Mesenchymal stem cell (in vitro differentiated cells and primary cell): Measurements from ENCODE around the gene SLC23A3.

Experiments
- DNase-seq: peaks from one replicate; pipeline ENCODE4 v3.0.0-alpha.2; 2013
- H2AFZ ChIP-seq: one replicate; pipeline ENCODE4 v1.6.1; 2013; ENCODE audit warnings: low read depth, mild to moderate bottlenecking, control low read depth, inconsistent platforms, low read length, moderate library complexity
- H2AK5ac ChIP-seq: 2 replicates; pipeline ENCODE4 v1.6.1; 2013; ENCODE audit warnings: low read length, moderate library complexity, mild to moderate bottlenecking, inconsistent platforms; ENCODE audit not compliant: severe bottlenecking
- H2BK120ac ChIP-seq: one replicate; pipeline ENCODE4 v1.6.1; 2013; ENCODE audit warnings: low read depth, mild to moderate bottlenecking, inconsistent platforms, low read length, moderate library complexity
- H2BK12ac ChIP-seq, 2 experiments: one replicate each; pipeline ENCODE4 v1.6.1; 2013; ENCODE audit warnings: inconsistent platforms in 2 of 2, low read length in 2 of 2, mild to moderate bottlenecking in 2 of 2, moderate library complexity in 2 of 2, control low read depth in 1 of 2
- H2BK15ac ChIP-seq: one replicate; pipeline ENCODE4 v1.6.1; 2013; ENCODE audit warnings: mild to moderate bottlenecking, low read depth, inconsistent platforms; ENCODE audit not compliant: poor library complexity, severe bottlenecking
- H2BK5ac ChIP-seq: 2 replicates; pipeline ENCODE4 v1.6.1; 2013; ENCODE audit warnings: low read depth, mild to moderate bottlenecking, low read length, control low read depth, inconsistent platforms; ENCODE audit not compliant: poor library complexity, severe bottlenecking
- H3K14ac ChIP-seq, 2 experiments: one replicate each; pipeline ENCODE4 v1.6.1; 2013; ENCODE audit warnings: inconsistent platforms in 2 of 2, low read length in 2 of 2, control low read depth in 1 of 2, mild to moderate bottlenecking in 1 of 2, moderate library complexity in 1 of 2
- H3K18ac ChIP-seq, 2 experiments: one replicate each; pipeline ENCODE4 v1.6.1; 2013; ENCODE audit warnings: inconsistent platforms in 2 of 2, low read length in 2 of 2, control low read depth in 1 of 2, low read depth in 1 of 2, mild to moderate bottlenecking in 1 of 2
- H3K23ac ChIP-seq, 2 experiments: one replicate each; pipeline ENCODE4 v1.6.1; 2013; ENCODE audit warnings: inconsistent platforms in 2 of 2, low read length in 2 of 2, mild to moderate bottlenecking in 2 of 2, moderate library complexity in 2 of 2, control low read depth in 1 of 2
- H3K27ac ChIP-seq: 2 replicates; pipeline ENCODE4 v1.5.1; 2013; ENCODE audit warnings: mild to moderate bottlenecking, moderate library complexity, low read length, control low read depth, inconsistent platforms; ENCODE audit not compliant: poor library complexity, severe bottlenecking
- H3K27me3 ChIP-seq, 2 experiments: 2 replicates each; pipeline versions ENCODE4 v1.6.1 to v1.7.0; 2013; ENCODE audit warnings: low read length in 2 of 2, mild to moderate bottlenecking in 2 of 2, moderate library complexity in 2 of 2, control low read depth in 1 of 2, inconsistent platforms in 1 of 2; ENCODE audit not compliant: control insufficient read depth in 1 of 2, insufficient read depth in 1 of 2
- H3K36me3 ChIP-seq, 2 experiments: 2 replicates each; pipeline versions ENCODE4 v1.6.1 to v1.7.0; 2013; ENCODE audit warnings: low read length in 2 of 2, control low read depth in 1 of 2, inconsistent platforms in 1 of 2, low read depth in 1 of 2, mild to moderate bottlenecking in 1 of 2; ENCODE audit not compliant: insufficient read depth in 2 of 2, control insufficient read depth in 1 of 2
- H3K4ac ChIP-seq, 2 experiments: one replicate each; pipeline ENCODE4 v1.6.1; 2013; ENCODE audit warnings: inconsistent platforms in 2 of 2, low read length in 2 of 2, mild to moderate bottlenecking in 2 of 2, moderate library complexity in 2 of 2, control low read depth in 1 of 2, low read depth in 1 of 2
- H3K4me1 ChIP-seq: 2 replicates; pipeline ENCODE4 v1.6.1; 2013; ENCODE audit warnings: low read depth, low read length, control low read depth; ENCODE audit not compliant: control insufficient read depth, insufficient read depth
- H3K4me2 ChIP-seq: 2 replicates; pipeline ENCODE4 v1.6.1; 2013; ENCODE audit warnings: low read length, mild to moderate bottlenecking, inconsistent platforms; ENCODE audit not compliant: poor library complexity, severe bottlenecking
- H3K4me3 ChIP-seq, 2 experiments: 2 replicates each; pipeline versions ENCODE4 v1.5.1 to v1.7.0; 2013; ENCODE audit warnings: low read length in 2 of 2, mild to moderate bottlenecking in 2 of 2, control low read depth in 1 of 2, low read depth in 1 of 2; ENCODE audit not compliant: insufficient read depth in 1 of 2
- H3K79me1 ChIP-seq: replicated peaks from 2 replicates; pipeline ENCODE4 v1.6.1; 2013; ENCODE audit warnings: mild to moderate bottlenecking, control low read depth, low read length, inconsistent platforms; ENCODE audit not compliant: poor library complexity, severe bottlenecking
- H3K9ac ChIP-seq: 2 replicates; pipeline ENCODE4 v1.7.0; 2013; ENCODE audit warnings: mild to moderate bottlenecking, low read length, moderate library complexity
- H3K9me3 ChIP-seq: 2 replicates; pipeline ENCODE4 v1.7.0; 2013; ENCODE audit warnings: mild to moderate bottlenecking, low read length; ENCODE audit not compliant: control insufficient read depth
- H4K8ac ChIP-seq: one replicate; pipeline ENCODE4 v1.6.1; 2013; ENCODE audit warnings: inconsistent platforms, mild to moderate bottlenecking, low read length, moderate library complexity
- H4K91ac ChIP-seq: one replicate; pipeline ENCODE4 v1.6.1; 2013; ENCODE audit warnings: mild to moderate bottlenecking, low read length, inconsistent platforms
- WGBS: methylation state at CpG from one replicate; pipeline ENCODE4 v1.1.7; 2013; ENCODE audit warnings: mixed read lengths; 5-methylcytosine and 5-hydroxymethylcytosine counted together

SLC23A3 gene

GRCh38 chr2:219209236-219210195 is 39.7 kb upstream of the SLC23A3 start:
- DNase-seq: no peak
- Histone ChIP-seq H3K18ac (no peak overlapping the region), H2BK5ac (no peak overlapping the region), H3K9ac (no peak overlapping the region), H3K27me3 (no peaks in the 10 kb centered on the region), H3K4me1 (peaks cover 14% of the 10 kb centered on the region), H2BK15ac (no peak overlapping the region), H3K27ac (no peak overlapping the region), H3K4me2 (no peak overlapping the region), H3K36me3 (peaks cover 54 to 64% of the 10 kb centered on the region in 2 experiments), H2AFZ (no peak overlapping the region), H2BK120ac (no peak overlapping the region), H3K79me1 (peaks cover 12% of the 10 kb centered on the region), H4K91ac (no peak overlapping the region), H2AK5ac (no peak overlapping the region), H3K9me3 (no peaks in the 10 kb centered on the region), H3K4ac (peak overlapping the region in 1 of 2 experiments; percentile 73), H4K8ac (no peak overlapping the region), H3K23ac (no peak overlapping the region), H3K14ac (no peak overlapping the region), H3K4me3 (no peak overlapping the region), H2BK12ac (peak overlapping the region in 1 of 2 experiments; percentile 11)
- 95% methylated on average over 16 of the region's 18 CpGs for WGBS

GRCh38 chr2:219207884-219208740 is 38.3 kb upstream of the SLC23A3 start:
- H3K14ac ChIP-seq: no peak overlapping the region

GRCh38 chr2:219207134-219207883 is 37.5 kb upstream of the SLC23A3 start:
- peak overlapping the region; percentile 83 for H3K9ac ChIP-seq
- peak overlapping the region; percentile 14 to 81 for H2BK12ac ChIP-seq
- peak; percentile 43 for DNase-seq
- H3K9me3 ChIP-seq: no peaks in the 10 kb centered on the region
- peaks cover 33 to 43% of the 10 kb centered on the region in 2 experiments for H3K36me3 ChIP-seq
- peak overlapping the region; percentile 76 to 87 for H3K4me3 ChIP-seq
- H3K4ac ChIP-seq: peak overlapping the region; percentile 34 to 83
- H4K8ac ChIP-seq: peak overlapping the region; percentile 57
- no peak overlapping the region for H3K23ac ChIP-seq
- H3K79me1 ChIP-seq: peaks cover 8% of the 10 kb centered on the region
- peak overlapping the region; percentile 38 for H2BK120ac ChIP-seq
- H3K18ac ChIP-seq: peak overlapping the region in 1 of 2 experiments; percentile 58
- peak overlapping the region in 1 of 2 experiments; percentile 64 for H3K14ac ChIP-seq
- H3K4me2 ChIP-seq: peak overlapping the region; percentile 44
- peak overlapping the region; percentile 3 for H3K27ac ChIP-seq
- no peak overlapping the region for H4K91ac ChIP-seq
- 23% methylated on average over 21 of the region's 22 CpGs for WGBS
- H3K27me3 ChIP-seq: no peaks in the 10 kb centered on the region
- H2AK5ac ChIP-seq: peak overlapping the region; percentile 31
- H2BK5ac ChIP-seq: no peak overlapping the region
- peak overlapping the region; percentile 20 for H2AFZ ChIP-seq
- peaks cover 14% of the 10 kb centered on the region for H3K4me1 ChIP-seq
- H2BK15ac ChIP-seq: no peak overlapping the region

More at GRCh38 chr2:219207884-219208740, 38.3 kb upstream of the SLC23A3 start:
- no peak overlapping the region for H2BK5ac ChIP-seq
- peaks cover 10% of the 10 kb centered on the region for H3K79me1 ChIP-seq
- H3K4me1 ChIP-seq: peaks cover 14% of the 10 kb centered on the region
- no peak overlapping the region for H2BK15ac ChIP-seq
- H2BK120ac ChIP-seq: peak overlapping the region; percentile 38
- peak; percentile 50 for DNase-seq
- H2AFZ ChIP-seq: no peak overlapping the region
- peak overlapping the region; percentile 44 for H3K4me2 ChIP-seq
- peak overlapping the region; percentile 57 for H4K8ac ChIP-seq
- peak overlapping the region; percentile 21 for H2AK5ac ChIP-seq
- peak overlapping the region in 1 of 2 experiments; percentile 45 for H2BK12ac ChIP-seq
- H3K4me3 ChIP-seq: peak overlapping the region in 1 of 2 experiments; percentile 87
- H3K4ac ChIP-seq: peak overlapping the region in 1 of 2 experiments; percentile 83
- H3K9ac ChIP-seq: peak overlapping the region; percentile 83
- H3K23ac ChIP-seq: no peak overlapping the region
- no peaks in the 10 kb centered on the region for H3K27me3 ChIP-seq
- peak overlapping the region; percentile 3 for H3K27ac ChIP-seq
- H3K36me3 ChIP-seq: peaks cover 40 to 50% of the 10 kb centered on the region in 2 experiments
- WGBS: 85% methylated on average over 16 of the region's 17 CpGs
- peak overlapping the region in 1 of 2 experiments; percentile 58 for H3K18ac ChIP-seq
- H3K9me3 ChIP-seq: no peaks in the 10 kb centered on the region
- H4K91ac ChIP-seq: no peak overlapping the region
